Measurements from ENCODE around the gene TMEM98.

DNA sequence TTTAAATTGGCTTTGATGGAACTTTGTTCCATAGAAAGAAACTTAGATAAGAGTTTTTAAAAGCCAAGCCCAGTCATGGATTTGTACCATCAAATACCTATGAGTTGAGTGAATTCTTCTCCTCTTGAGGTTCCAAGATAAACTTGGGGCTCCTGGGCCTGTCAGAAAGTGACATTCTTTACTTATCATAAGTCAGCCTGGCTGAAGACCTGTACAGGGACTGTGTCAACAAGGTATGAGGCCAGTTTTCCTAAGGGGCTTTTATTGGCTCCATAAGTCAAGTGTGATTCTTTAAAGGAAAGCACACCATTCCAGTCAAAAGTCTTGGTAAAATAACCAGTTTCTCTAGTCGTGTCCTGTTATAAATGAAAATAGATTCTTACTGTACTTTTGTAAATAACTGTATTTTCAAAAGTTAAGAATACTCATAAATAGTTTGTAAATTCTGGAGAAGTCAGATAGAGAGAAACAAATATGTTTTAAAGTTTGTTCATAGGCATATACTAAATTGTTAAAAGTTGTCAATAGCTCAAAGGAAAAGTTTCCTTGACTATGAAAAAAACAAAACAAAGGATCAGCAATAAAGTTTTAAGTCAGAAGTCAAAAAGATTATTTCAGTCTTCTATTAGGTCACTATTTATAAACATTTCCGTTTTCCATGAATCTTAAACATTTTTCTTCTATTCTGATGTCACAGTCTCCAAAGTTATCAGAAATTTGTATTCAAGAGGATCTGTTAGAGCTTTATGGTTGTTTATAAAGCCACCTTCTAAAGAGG lies 28.5 kb upstream of the TMEM98 start:
- TF ChIP-seq, protein P1, sequence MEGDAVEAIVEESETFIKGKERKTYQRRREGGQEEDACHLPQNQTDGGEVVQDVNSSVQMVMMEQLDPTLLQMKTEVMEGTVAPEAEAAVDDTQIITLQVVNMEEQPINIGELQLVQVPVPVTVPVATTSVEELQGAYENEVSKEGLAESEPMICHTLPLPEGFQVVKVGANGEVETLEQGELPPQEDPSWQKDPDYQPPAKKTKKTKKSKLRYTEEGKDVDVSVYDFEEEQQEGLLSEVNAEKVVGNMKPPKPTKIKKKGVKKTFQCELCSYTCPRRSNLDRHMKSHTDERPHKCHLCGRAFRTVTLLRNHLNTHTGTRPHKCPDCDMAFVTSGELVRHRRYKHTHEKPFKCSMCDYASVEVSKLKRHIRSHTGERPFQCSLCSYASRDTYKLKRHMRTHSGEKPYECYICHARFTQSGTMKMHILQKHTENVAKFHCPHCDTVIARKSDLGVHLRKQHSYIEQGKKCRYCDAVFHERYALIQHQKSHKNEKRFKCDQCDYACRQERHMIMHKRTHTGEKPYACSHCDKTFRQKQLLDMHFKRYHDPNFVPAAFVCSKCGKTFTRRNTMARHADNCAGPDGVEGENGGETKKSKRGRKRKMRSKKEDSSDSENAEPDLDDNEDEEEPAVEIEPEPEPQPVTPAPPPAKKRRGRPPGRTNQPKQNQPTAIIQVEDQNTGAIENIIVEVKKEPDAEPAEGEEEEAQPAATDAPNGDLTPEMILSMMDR (IDR thresholded peaks at IDR 0.05; ENCODE audit: insufficient read depth, low read length, poor library complexity, severe bottlenecking), result no peak
- no peak for TF ChIP-seq EZH2phosphoT487 (conservative IDR thresholded peaks at IDR 0.05; ENCODE audit: low read length)
